Mesothelial cell of epicardium (in vitro differentiated cells): ENCODE results near the gene ABCC12. TPM values are rescaled to one million over a fixed set of nuclear protein-coding genes. Genes with fewer than 3 reads are reported as not detected.

Source experiments
- DNase-seq, 2 experiments: peaks; one replicate each; pipeline ENCODE4 v3.0.0; 2021; ENCODE audit warnings: low spot score in 2 of 2; ENCODE audit not compliant: unreplicated experiment in 2 of 2
- H3K27ac Mint-ChIP-seq: 2 replicates; pipeline ENCODE4 v1.8.0; 2021; ENCODE audit warnings: mixed read lengths
- H3K27me3 Mint-ChIP-seq: 2 replicates; pipeline ENCODE4 v1.8.0; 2021; ENCODE audit warnings: low read depth, mixed read lengths
- H3K36me3 Mint-ChIP-seq: 2 replicates; pipeline ENCODE4 v1.8.0; 2021; ENCODE audit warnings: mixed read lengths
- H3K4me1 Mint-ChIP-seq: 2 replicates; pipeline ENCODE4 v1.8.0; 2021; ENCODE audit warnings: mixed read lengths
- H3K4me3 Mint-ChIP-seq: 2 replicates; pipeline ENCODE4 v1.8.0; 2021; ENCODE audit warnings: mild to moderate bottlenecking, moderate library complexity, mixed read lengths
- H3K9me3 Mint-ChIP-seq: 2 replicates; pipeline ENCODE4 v1.8.0; 2021; ENCODE audit warnings: mixed read lengths
- CTCF ChIP-seq: fragments of 200-600 bp; sonication (generic); IDR thresholded peaks from one replicate; pipeline ENCODE4 v1.5.0; 2021; ENCODE audit warnings: antibody characterized with exemption; ENCODE audit not compliant: unreplicated experiment
- total RNA-seq: library from RNA; stranded (reverse); gene quantifications from 3 replicates; pipeline ENCODE4 v1.2.1, GENCODE V29; 2021

Gene ABCC12
- total RNA-seq, 1 donor from 2014 or later = not detected

GRCh38 chr16:48113471-48113870 is 42.3 kb downstream of the ABCC12 start:
- Mint-ChIP-seq H3K4me1 (no peaks in the 10 kb centered on the region), H3K4me3 (no peak overlapping the region), H3K9me3 (no peaks in the 10 kb centered on the region), H3K27me3 (peaks cover 48% of the 10 kb centered on the region), H3K27ac (no peak overlapping the region), H3K36me3 (no peaks in the 10 kb centered on the region)
- peak; percentile 24 for TF ChIP-seq CTCF
- no peak for DNase-seq

GRCh38 chr16:48113001-48113400 is 42.8 kb downstream of the ABCC12 start:
- TF ChIP-seq CTCF = no peak
- peaks cover 52% of the 10 kb centered on the region for H3K27me3 Mint-ChIP-seq
- DNase-seq = no peak
- no peak overlapping the region for H3K27ac Mint-ChIP-seq
- H3K4me1 Mint-ChIP-seq = no peaks in the 10 kb centered on the region
- H3K9me3 Mint-ChIP-seq = no peaks in the 10 kb centered on the region
- H3K4me3 Mint-ChIP-seq = no peak overlapping the region
- H3K36me3 Mint-ChIP-seq = no peaks in the 10 kb centered on the region

GRCh38 chr16:48112600-48112999 is 43.2 kb downstream of the ABCC12 start:
- no peak for TF ChIP-seq CTCF
- H3K36me3 Mint-ChIP-seq = no peaks in the 10 kb centered on the region
- H3K27me3 Mint-ChIP-seq = peaks cover 55% of the 10 kb centered on the region
- no peak for DNase-seq
- no peaks in the 10 kb centered on the region for H3K9me3 Mint-ChIP-seq
- no peaks in the 10 kb centered on the region for H3K4me1 Mint-ChIP-seq
- H3K27ac Mint-ChIP-seq = no peak overlapping the region
- H3K4me3 Mint-ChIP-seq = no peak overlapping the region

- no peak for DNase-seq
- no peak overlapping the region for H3K4me3 Mint-ChIP-seq
- no peaks in the 10 kb centered on the region for H3K4me1 Mint-ChIP-seq
- H3K27me3 Mint-ChIP-seq = peaks cover 52% of the 10 kb centered on the region
- no peak for TF ChIP-seq CTCF
- H3K27ac Mint-ChIP-seq = no peak overlapping the region
- H3K9me3 Mint-ChIP-seq = no peaks in the 10 kb centered on the region
- no peaks in the 10 kb centered on the region for H3K36me3 Mint-ChIP-seq
Measured at GRCh38 chr16:48110982-48111381, 44.8 kb downstream of the ABCC12 start.

- no peak overlapping the region for H3K27ac Mint-ChIP-seq
- no peaks in the 10 kb centered on the region for H3K9me3 Mint-ChIP-seq
- no peak for TF ChIP-seq CTCF
- H3K4me1 Mint-ChIP-seq = no peaks in the 10 kb centered on the region
- peaks cover 54% of the 10 kb centered on the region for H3K27me3 Mint-ChIP-seq
- H3K4me3 Mint-ChIP-seq = no peak overlapping the region
- DNase-seq = no peak
- no peaks in the 10 kb centered on the region for H3K36me3 Mint-ChIP-seq
Measured at GRCh38 chr16:48110000-48110399, 45.8 kb downstream of the ABCC12 start.

GRCh38 chr16:48109475-48109874 is 46.3 kb downstream of the ABCC12 start:
- TF ChIP-seq CTCF = no peak
- no peak overlapping the region for H3K27ac Mint-ChIP-seq
- no peaks in the 10 kb centered on the region for H3K4me1 Mint-ChIP-seq
- DNase-seq = no peak
- H3K4me3 Mint-ChIP-seq = no peak overlapping the region
- H3K9me3 Mint-ChIP-seq = no peaks in the 10 kb centered on the region
- H3K36me3 Mint-ChIP-seq = no peaks in the 10 kb centered on the region
- peaks cover 54% of the 10 kb centered on the region for H3K27me3 Mint-ChIP-seq
